Colon (tissue), 2 donors: ENCODE measurements around the gene KDM4D.
A peak's percentile ranks its signal among the peaks of the same experiment; 100 is the strongest.
"Not testable (repeated sequence)": the region's sequence is repeated elsewhere in the genome, so short reads cannot be mapped to it uniquely, and the experiment has no call there.

ENCODE experiments used
- FAIRE-seq: peaks from 2 replicates; lab custom pipeline; 2012; peaks lifted over from hg19 to GRCh38; lab: Jason Lieb, UNC
- donor health status: control.
- donor health status: control.

The KDM4D gene

GRCh38 chr11:94973099-94973968 lies at the start of gene KDM4D, which contains the start of gene CWC15:
Gene KDM4D (plus strand): TSS chr11:94973709. CDS start chr11:94997373, 23,664 bp downstream.
Gene CWC15 (minus strand): TSS chr11:94973556. CDS start chr11:94972185, 1,371 bp downstream.
- FAIRE-seq = peak; percentile 64

GRCh38 chr11:94924171-94924572 lies 49.3 kb upstream of the KDM4D start:
- FAIRE-seq = no peak

- no peak for FAIRE-seq
These were observed 48.9 kb upstream of the KDM4D start for GRCh38 chr11:94924612-94925011.

- FAIRE-seq = no peak
These were observed 47.9 kb upstream of the KDM4D start for GRCh38 chr11:94925422-94926270.

GRCh38 chr11:94926271-94926625 lies 47.3 kb upstream of the KDM4D start:
- FAIRE-seq = no peak

- no peak for FAIRE-seq
These were observed 46.7 kb upstream of the KDM4D start for GRCh38 chr11:94926698-94927237.

- FAIRE-seq = no peak
These were observed 45.2 kb upstream of the KDM4D start for GRCh38 chr11:94928117-94928990.

GRCh38 chr11:94932072-94932471 lies 41.4 kb upstream of the KDM4D start:
- not testable (repeated sequence) for FAIRE-seq

GRCh38 chr11:94932503-94932902 lies 41.0 kb upstream of the KDM4D start:
- FAIRE-seq = no peak

GRCh38 chr11:94933223-94934130 lies 40.0 kb upstream of the KDM4D start:
- no peak for FAIRE-seq

- no peak for FAIRE-seq
These were observed 39.1 kb upstream of the KDM4D start for GRCh38 chr11:94934362-94934761.

GRCh38 chr11:94934846-94935245 lies 38.7 kb upstream of the KDM4D start:
- FAIRE-seq = no peak

GRCh38 chr11:94938095-94939055 lies 35.1 kb upstream of the KDM4D start:
- no peak for FAIRE-seq

- no peak for FAIRE-seq
These were observed 34.2 kb upstream of the KDM4D start for GRCh38 chr11:94939346-94939745.

- FAIRE-seq = no peak
These were observed 32.4 kb upstream of the KDM4D start for GRCh38 chr11:94941131-94941530.

- no peak for FAIRE-seq
These were observed 26.7 kb upstream of the KDM4D start for GRCh38 chr11:94946812-94947211.

GRCh38 chr11:94948070-94948617 lies 25.4 kb upstream of the KDM4D start:
- FAIRE-seq = no peak

- no peak for FAIRE-seq
These were observed 18.8 kb upstream of the KDM4D start for GRCh38 chr11:94954753-94955152.

- FAIRE-seq = no peak
These were observed 16.5 kb upstream of the KDM4D start for GRCh38 chr11:94956963-94957362.
